Endodermal cell (in vitro differentiated cells): Measurements from ENCODE around the gene KRTAP5-9. TPM values are rescaled to one million over a fixed set of nuclear protein-coding genes. Genes with fewer than 3 reads are reported as not detected.

Source experiments
- DNase-seq: peaks from one replicate; pipeline ENCODE4 v3.0.0-alpha.2; 2017
- H3K27ac ChIP-seq: 2 replicates; pipeline ENCODE4 v1.5.1; 2013; ENCODE audit warnings: mild to moderate bottlenecking, low read depth, low read length, moderate library complexity
- H3K27me3 ChIP-seq: 2 replicates; pipeline ENCODE4 v1.6.1; 2013; ENCODE audit warnings: mild to moderate bottlenecking, low read length, moderate library complexity; ENCODE audit not compliant: insufficient read depth, control insufficient read depth, poor library complexity, severe bottlenecking
- H3K36me3 ChIP-seq: 2 replicates; pipeline ENCODE4 v1.7.0; 2013; ENCODE audit warnings: mild to moderate bottlenecking, low read length, moderate library complexity; ENCODE audit not compliant: control insufficient read depth, insufficient read depth
- H3K4me1 ChIP-seq: one replicate; pipeline ENCODE4 v1.7.0; 2013; ENCODE audit warnings: low read length; ENCODE audit not compliant: control insufficient read depth, insufficient read depth
- H3K4me3 ChIP-seq: 2 replicates; pipeline ENCODE4 v1.5.1; 2013; ENCODE audit warnings: mild to moderate bottlenecking, low read length, moderate library complexity
- H3K9ac ChIP-seq: 2 replicates; pipeline ENCODE4 v1.6.1; 2013; ENCODE audit warnings: mild to moderate bottlenecking, low read length, moderate library complexity; ENCODE audit not compliant: poor library complexity, severe bottlenecking; ENCODE audit errors: extremely low read depth
- H3K9me3 ChIP-seq: 2 replicates; pipeline ENCODE4 v1.6.1; 2013; ENCODE audit warnings: mild to moderate bottlenecking, low read length, moderate library complexity; ENCODE audit not compliant: control insufficient read depth
- H3K27ac Mint-ChIP-seq: 2 replicates; pipeline ENCODE4 v1.8.0; 2020; ENCODE audit warnings: mixed read lengths
- H3K27me3 Mint-ChIP-seq: 2 replicates; pipeline ENCODE4 v1.8.0; 2021; ENCODE audit warnings: mild to moderate bottlenecking, mixed read lengths; ENCODE audit not compliant: insufficient read depth
- H3K36me3 Mint-ChIP-seq: 2 replicates; pipeline ENCODE4 v1.8.0; 2020; ENCODE audit warnings: low read depth, mixed read lengths
- H3K4me1 Mint-ChIP-seq: 2 replicates; pipeline ENCODE4 v1.8.0; 2020; ENCODE audit warnings: mixed read lengths
- H3K4me3 Mint-ChIP-seq: 2 replicates; pipeline ENCODE4 v1.8.0; 2020; ENCODE audit warnings: mild to moderate bottlenecking, moderate library complexity, mixed read lengths
- H3K9me3 Mint-ChIP-seq: 2 replicates; pipeline ENCODE4 v1.8.0; 2020; ENCODE audit warnings: mild to moderate bottlenecking, mixed read lengths
- CTCF ChIP-seq: fragments of 200-600 bp; sonication (generic); conservative IDR thresholded peaks from 2 replicates; pipeline ENCODE4 v1.5.0; 2021; ENCODE audit warnings: antibody characterized with exemption, mild to moderate bottlenecking
- WGBS, 2 experiments: methylation state at CpG; one replicate each; pipeline versions ENCODE4 v1.1.5 to v1.1.7; 2013; ENCODE audit warnings: missing lambda C conversion rate in 2 of 2, mixed read lengths in 1 of 2; ENCODE audit not compliant: insufficient coverage in 1 of 2, insufficient read length in 1 of 2; 5-methylcytosine and 5-hydroxymethylcytosine counted together
- total RNA-seq, 2 donors: library from RNA; stranded (reverse); fragmentation: NEBNext Ultra II Directional in 1 of 2; extraction: Animal tissue kit (Norgen Biotek cat#: 25700) in 1 of 2; gene quantifications; 2 replicates in 1 of 2; 3 replicates in 1 of 2; pipeline ENCODE4 v1.2.1, GENCODE V29; 2021

KRTAP5-9 gene
- total RNA-seq, 2 donors from 2014 or later, result 0.31 TPM; not detected in 1

DNA sequence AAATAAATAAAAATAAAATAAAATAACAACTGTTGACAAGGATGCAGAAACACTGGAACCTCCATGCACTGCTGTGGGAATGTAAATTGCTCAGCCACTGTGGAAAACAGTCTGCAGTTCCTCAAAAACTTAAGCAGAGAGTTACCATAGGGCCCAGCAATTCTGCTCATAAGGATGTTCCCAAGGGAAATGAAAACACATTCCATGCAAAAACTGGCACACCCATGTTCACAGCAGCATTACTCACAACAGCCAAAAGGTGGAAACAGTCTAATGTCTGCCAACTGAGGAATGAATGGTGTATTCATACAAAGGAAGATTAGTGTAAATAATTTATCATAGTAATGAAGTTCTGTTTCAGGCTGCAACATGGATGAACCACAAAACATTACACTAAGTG lies 13.9 kb downstream of the KRTAP5-9 start:
- no peaks in the 10 kb centered on the region for H3K4me1 ChIP-seq
- peaks cover 2% of the 10 kb centered on the region for H3K4me1 Mint-ChIP-seq
- H3K4me3 Mint-ChIP-seq, result no peak overlapping the region
- H3K4me3 ChIP-seq, result no peak overlapping the region
- no peaks in the 10 kb centered on the region for H3K36me3 ChIP-seq
- H3K9me3 ChIP-seq, result peaks cover 26% of the 10 kb centered on the region
- peaks cover 43% of the 10 kb centered on the region for H3K9me3 Mint-ChIP-seq
- H3K27me3 Mint-ChIP-seq, result peaks cover 9% of the 10 kb centered on the region
- H3K27ac ChIP-seq, result no peak overlapping the region
- no peak overlapping the region for H3K9ac ChIP-seq
- no peak overlapping the region for H3K27ac Mint-ChIP-seq
- DNase-seq, result no peak
- no peaks in the 10 kb centered on the region for H3K27me3 ChIP-seq
- no peak for TF ChIP-seq CTCF
- peaks cover 3% of the 10 kb centered on the region for H3K36me3 Mint-ChIP-seq

DNA sequence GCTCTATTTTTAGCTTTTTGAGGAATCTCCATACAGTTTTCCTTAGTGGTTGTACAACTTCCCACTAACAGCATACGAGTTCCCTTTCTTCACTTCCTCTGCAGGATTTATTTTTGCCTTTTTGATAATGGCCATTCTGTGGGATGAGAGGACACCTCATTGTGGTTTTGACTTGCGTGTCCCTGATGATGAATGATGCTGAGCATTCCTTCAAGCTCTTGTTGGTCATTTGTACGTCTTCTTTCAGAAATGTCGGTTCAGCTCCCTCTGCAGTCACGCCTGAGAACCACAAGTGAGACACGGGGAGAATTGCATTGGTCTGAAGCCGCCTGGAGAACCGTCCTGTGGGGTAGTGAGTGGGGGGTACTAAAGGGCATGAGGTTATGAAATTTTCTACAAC lies 15.2 kb downstream of the KRTAP5-9 start:
- H3K27me3 ChIP-seq, result no peaks in the 10 kb centered on the region
- no peak overlapping the region for H3K27ac ChIP-seq
- H3K9me3 ChIP-seq, result peaks cover 18% of the 10 kb centered on the region
- H3K4me1 ChIP-seq, result no peaks in the 10 kb centered on the region
- 32 to 58% methylated on average over 7 to 8 of the region's 8 CpGs for WGBS, 2 experiments
- H3K36me3 ChIP-seq, result no peaks in the 10 kb centered on the region
- Mint-ChIP-seq H3K4me1 (peaks cover 6% of the 10 kb centered on the region), H3K4me3 (no peak overlapping the region), H3K9me3 (peaks cover 31% of the 10 kb centered on the region), H3K36me3 (no peaks in the 10 kb centered on the region), H3K27me3 (peaks cover 9% of the 10 kb centered on the region), H3K27ac (no peak overlapping the region)
- no peak overlapping the region for H3K4me3 ChIP-seq
- H3K9ac ChIP-seq, result no peak overlapping the region
- DNase-seq, result peak; percentile 82
- TF ChIP-seq CTCF, result peak; percentile 81

GRCh38 chr11:71564430-71564829 lies 16.2 kb downstream of the KRTAP5-9 start:
- TF ChIP-seq CTCF, result no peak
- no peak overlapping the region for H3K4me3 ChIP-seq
- no peaks in the 10 kb centered on the region for H3K4me1 ChIP-seq
- Mint-ChIP-seq H3K4me3 (no peak overlapping the region), H3K4me1 (peaks cover 9% of the 10 kb centered on the region), H3K27ac (no peak overlapping the region), H3K9me3 (peaks cover 22% of the 10 kb centered on the region), H3K27me3 (peaks cover 14% of the 10 kb centered on the region), H3K36me3 (no peaks in the 10 kb centered on the region)
- no peak overlapping the region for H3K27ac ChIP-seq
- 86 to 97% methylated on average over 1 to 3 of the region's 4 CpGs for WGBS, 2 experiments
- H3K36me3 ChIP-seq, result no peaks in the 10 kb centered on the region
- H3K9ac ChIP-seq, result no peak overlapping the region
- H3K9me3 ChIP-seq, result peaks cover 11% of the 10 kb centered on the region
- no peak for DNase-seq
- no peaks in the 10 kb centered on the region for H3K27me3 ChIP-seq
